H9 (cell line): ENCODE data around the gene APBA2. TPM values are rescaled to one million over a fixed set of nuclear protein-coding genes. Genes with fewer than 3 reads are reported as not detected.

ENCODE experiments used
- DNase-seq: peaks from one replicate; pipeline ENCODE4 v3.0.0-alpha.2; 2017
- H2AFZ ChIP-seq: one replicate; pipeline ENCODE4 v1.6.1; 2013; ENCODE audit warnings: mild to moderate bottlenecking, low read length, control low read depth, moderate library complexity
- H2AK5ac ChIP-seq: 2 replicates; pipeline ENCODE4 v1.6.1; 2013; ENCODE audit warnings: low read length, control low read depth, mixed read lengths; ENCODE audit not compliant: insufficient read length
- H2BK120ac ChIP-seq: one replicate; pipeline ENCODE4 v1.6.1; 2013; ENCODE audit warnings: low read depth, mild to moderate bottlenecking, low read length, control low read depth, inconsistent platforms; ENCODE audit not compliant: poor library complexity, severe bottlenecking
- H2BK12ac ChIP-seq: 2 replicates; pipeline ENCODE4 v1.6.1; 2013; ENCODE audit warnings: low read length, control low read depth, mixed read lengths, low read depth; ENCODE audit not compliant: insufficient read length
- H2BK15ac ChIP-seq: 2 replicates; pipeline ENCODE4 v1.6.1; 2013; ENCODE audit warnings: low read depth, low read length, control low read depth
- H2BK20ac ChIP-seq: one replicate; pipeline ENCODE4 v1.6.1; 2013; ENCODE audit warnings: low read depth, mild to moderate bottlenecking, low read length, control low read depth, inconsistent platforms; ENCODE audit not compliant: poor library complexity, severe bottlenecking
- H2BK5ac ChIP-seq: 2 replicates; pipeline ENCODE4 v1.6.1; 2013; ENCODE audit warnings: low read length, control low read depth, mixed read lengths; ENCODE audit not compliant: insufficient read length
- H3K14ac ChIP-seq: 2 replicates; pipeline ENCODE4 v1.6.1; 2013; ENCODE audit warnings: low read length, control low read depth; ENCODE audit not compliant: insufficient read depth
- H3K18ac ChIP-seq: 2 replicates; pipeline ENCODE4 v1.6.1; 2013; ENCODE audit warnings: low read depth, mild to moderate bottlenecking, mixed read lengths, low read length, control low read depth; ENCODE audit not compliant: insufficient read length
- H3K23ac ChIP-seq: 2 replicates; pipeline ENCODE4 v1.6.1; 2013; ENCODE audit warnings: low read length, control low read depth, mixed read lengths, low read depth; ENCODE audit not compliant: insufficient read length
- H3K23me2 ChIP-seq: 2 replicates; pipeline ENCODE4 v1.6.1; 2013; ENCODE audit warnings: low read depth, mild to moderate bottlenecking, mixed read lengths, low read length, control low read depth; ENCODE audit not compliant: insufficient read length, poor library complexity, severe bottlenecking
- H3K27ac ChIP-seq: 2 replicates; pipeline ENCODE4 v1.5.1; 2013; ENCODE audit warnings: low read length, control low read depth, mixed read lengths, low read depth; ENCODE audit not compliant: insufficient read length
- H3K27me3 ChIP-seq: 2 replicates; pipeline ENCODE4 v1.6.1; 2013; ENCODE audit warnings: low read length, control low read depth, inconsistent platforms; ENCODE audit not compliant: insufficient read depth
- H3K4ac ChIP-seq: 2 replicates; pipeline ENCODE4 v1.6.1; 2013; ENCODE audit warnings: low read depth, mild to moderate bottlenecking, control low read depth, inconsistent platforms, low read length, moderate library complexity
- H3K4me1 ChIP-seq: 2 replicates; pipeline ENCODE4 v1.6.1; 2013; ENCODE audit warnings: low read length, control low read depth, inconsistent platforms; ENCODE audit not compliant: insufficient read depth
- H3K4me2 ChIP-seq: 2 replicates; pipeline ENCODE4 v1.6.1; 2013; ENCODE audit warnings: low read length, control low read depth, mixed read lengths; ENCODE audit not compliant: insufficient read length, insufficient read depth
- H3K56ac ChIP-seq: 2 replicates; pipeline ENCODE4 v1.6.1; 2013; ENCODE audit warnings: low read depth, mild to moderate bottlenecking, mixed read lengths, low read length, control low read depth; ENCODE audit not compliant: insufficient read length
- H3K79me1 ChIP-seq: 2 replicates; pipeline ENCODE4 v1.6.1; 2013; ENCODE audit warnings: low read depth, mild to moderate bottlenecking, moderate library complexity, low read length, control low read depth, inconsistent platforms; ENCODE audit not compliant: insufficient read depth, poor library complexity, severe bottlenecking
- H3K79me2 ChIP-seq: 2 replicates; pipeline ENCODE4 v1.6.1; 2013; ENCODE audit warnings: low read length, control low read depth, inconsistent platforms; ENCODE audit not compliant: insufficient read depth
- H3K9ac ChIP-seq: 2 replicates; pipeline ENCODE4 v1.6.1; 2013; ENCODE audit warnings: low read length, control low read depth, mixed read lengths; ENCODE audit not compliant: insufficient read length; ENCODE audit errors: extremely low read depth
- H3K9me3 ChIP-seq: one replicate; pipeline ENCODE4 v1.6.1; 2013; ENCODE audit warnings: low read depth, low read length, inconsistent platforms; ENCODE audit not compliant: control insufficient read depth
- H3T11ph ChIP-seq: one replicate; pipeline ENCODE4 v1.6.1; 2013; ENCODE audit warnings: mild to moderate bottlenecking, low read length, control low read depth, inconsistent platforms
- H4K20me1 ChIP-seq: one replicate; pipeline ENCODE4 v1.6.1; 2013; ENCODE audit not compliant: control insufficient read depth, insufficient read length, insufficient read depth
- H4K5ac ChIP-seq: 2 replicates; pipeline ENCODE4 v1.6.1; 2013; ENCODE audit warnings: low read depth, mild to moderate bottlenecking, mixed read lengths, low read length, control low read depth; ENCODE audit not compliant: insufficient read length
- H4K8ac ChIP-seq: replicated peaks from 2 replicates; pipeline ENCODE4 v1.6.1; 2013; ENCODE audit warnings: low read length, control low read depth, mixed read lengths, low read depth; ENCODE audit not compliant: insufficient read length
- H4K91ac ChIP-seq: 2 replicates; pipeline ENCODE4 v1.6.1; 2013; ENCODE audit warnings: low read depth, mild to moderate bottlenecking, moderate library complexity, mixed read lengths, low read length, control low read depth; ENCODE audit not compliant: insufficient read length
- H3K27ac Mint-ChIP-seq, 3 experiments: 2 replicates in 2 of 3; 3 replicates in 1 of 3; pipeline ENCODE4 v1.8.0; 2020 to 2021; ENCODE audit warnings: mixed read lengths in 3 of 3, mild to moderate bottlenecking in 1 of 3, moderate library complexity in 1 of 3
- H3K27me3 Mint-ChIP-seq: 2 replicates; pipeline ENCODE4 v1.8.0; 2021; ENCODE audit warnings: low read depth, mild to moderate bottlenecking, moderate library complexity, mixed read lengths
- H3K36me3 Mint-ChIP-seq, 3 experiments: 2 replicates in 2 of 3; 3 replicates in 1 of 3; pipeline ENCODE4 v1.8.0; 2020 to 2021; ENCODE audit warnings: low read depth in 3 of 3, mixed read lengths in 3 of 3; ENCODE audit not compliant: insufficient read depth in 1 of 3
- H3K4me1 Mint-ChIP-seq, 2 experiments: 2 replicates each; pipeline ENCODE4 v1.8.0; 2020; ENCODE audit warnings: mixed read lengths in 2 of 2
- H3K4me3 Mint-ChIP-seq, 2 experiments: 2 replicates in 1 of 2; 3 replicates in 1 of 2; pipeline ENCODE4 v1.8.0; 2020 to 2021; ENCODE audit warnings: mild to moderate bottlenecking in 2 of 2, mixed read lengths in 2 of 2, moderate library complexity in 1 of 2
- H3K9me3 Mint-ChIP-seq, 2 experiments: 2 replicates in 1 of 2; 3 replicates in 1 of 2; pipeline ENCODE4 v1.8.0; 2020; ENCODE audit warnings: mild to moderate bottlenecking in 2 of 2, mixed read lengths in 2 of 2, moderate library complexity in 1 of 2
- CTCF ChIP-seq: fragments of 200-600 bp; sonication (generic); conservative IDR thresholded peaks from 3 replicates; pipeline ENCODE4 v1.8.0; 2021; ENCODE audit warnings: antibody characterized with exemption, mild to moderate bottlenecking
- WGBS: extraction: QIAGEN DNeasy Blood & Tissue Kit; methylation state at CpG from one replicate; pipeline ENCODE4 v1.1.7; 2013; ENCODE audit warnings: missing lambda C conversion rate, low lambda C conversion rate, mixed read lengths; ENCODE audit not compliant: insufficient read length; ENCODE audit errors: extremely low coverage; 5-methylcytosine and 5-hydroxymethylcytosine counted together
- total RNA-seq: library from RNA; stranded (reverse); gene quantifications from 2 replicates; pipeline ENCODE4 v1.2.1, GENCODE V29; 2021

The APBA2 gene
- total RNA-seq, 1 experiment from 2014 or later: 14.3 TPM

DNA sequence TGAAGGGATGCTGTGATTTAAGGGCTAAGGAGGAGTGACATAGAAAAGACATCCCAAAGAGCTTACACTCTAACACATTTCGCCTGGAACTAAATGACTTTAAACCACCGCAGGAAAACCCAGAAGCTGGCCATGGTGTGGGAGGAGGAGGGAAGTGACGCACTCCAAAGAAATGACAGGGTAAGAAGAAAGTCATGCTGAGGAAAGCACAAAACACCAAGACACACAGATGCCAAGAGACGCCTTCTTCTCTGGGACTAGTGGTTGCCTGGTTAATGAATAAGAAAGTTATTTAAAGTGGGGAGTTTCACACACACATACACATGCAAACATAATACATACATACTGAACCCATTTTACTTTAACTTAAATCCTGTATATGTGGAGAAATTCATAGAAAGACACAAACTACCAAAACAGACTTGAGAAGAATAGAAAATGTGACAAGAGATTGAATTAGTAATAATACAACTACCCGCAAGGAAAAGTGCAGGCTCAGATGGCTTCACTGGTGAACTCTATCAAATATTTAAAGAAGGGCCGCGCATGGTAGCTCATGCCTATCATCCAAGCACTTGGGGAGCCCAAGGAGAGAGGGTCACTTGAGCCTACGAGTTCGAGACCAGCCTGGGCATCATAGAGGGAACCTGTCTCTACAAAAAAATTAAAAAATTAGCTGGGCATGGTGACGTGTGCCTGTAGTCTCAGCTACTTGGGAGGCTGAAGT lies 258.3 kb downstream of the APBA2 start:
- H3K23me2 ChIP-seq: peaks cover 6% of the 10 kb centered on the region
- DNase-seq: no peak
- H3K79me1 ChIP-seq: no peaks in the 10 kb centered on the region
- no peak overlapping the region for H3K9ac ChIP-seq
- H2AK5ac ChIP-seq: no peak overlapping the region
- peaks cover 5% of the 10 kb centered on the region; the same call in 1 of the 2 replicates for H3K4me1 ChIP-seq
- no peak overlapping the region for H4K5ac ChIP-seq
- no peaks in the 10 kb centered on the region for H3K27me3 ChIP-seq
- H4K91ac ChIP-seq: no peak overlapping the region
- H2BK20ac ChIP-seq: no peak overlapping the region
- WGBS: no CpG with 5 or more reads among the region's 10 CpGs
- H4K20me1 ChIP-seq: no peaks in the 10 kb centered on the region
- Mint-ChIP-seq H3K36me3 (no peaks in the 10 kb centered on the region), H3K4me1 (peaks cover 24% of the 10 kb centered on the region in 2 experiments), H3K4me3 (no peak overlapping the region), H3K27me3 (no peaks in the 10 kb centered on the region; the same call in 1 of the 2 replicates), H3K9me3 (no peaks in the 10 kb centered on the region), H3K27ac (no peak overlapping the region)
- H3K9me3 ChIP-seq: no peaks in the 10 kb centered on the region
- no peak for TF ChIP-seq CTCF
- H3K4ac ChIP-seq: no peak overlapping the region
- H3K23ac ChIP-seq: no peak overlapping the region
- no peak overlapping the region for H3K14ac ChIP-seq
- H2BK12ac ChIP-seq: no peak overlapping the region
- H3K4me2 ChIP-seq: no peak overlapping the region
- H3K18ac ChIP-seq: no peak overlapping the region
- H4K8ac ChIP-seq: no peak overlapping the region
- H2AFZ ChIP-seq: no peak overlapping the region
- no peak overlapping the region for H3T11ph ChIP-seq
- no peak overlapping the region for H2BK120ac ChIP-seq
- no peak overlapping the region for H2BK15ac ChIP-seq
- H3K27ac ChIP-seq: no peak overlapping the region
- no peak overlapping the region for H2BK5ac ChIP-seq
- H3K56ac ChIP-seq: no peak overlapping the region
- no peaks in the 10 kb centered on the region for H3K79me2 ChIP-seq
